T follicular helper cell (primary cell): ENCODE measurements around the gene BTNL2.
A peak's percentile ranks its signal among the peaks of the same experiment; 100 is the strongest.

Source experiments
- DNase-seq: peaks from one replicate; pipeline ENCODE4 v3.0.0-alpha.2; 2020; ENCODE audit warnings: low read depth

Gene BTNL2

GRCh38 chr6:32413427-32414047, 6.6 kb upstream of the BTNL2 start:
- peak; percentile 77 for DNase-seq

GRCh38 chr6:32411566-32412327, 4.8 kb upstream of the BTNL2 start:
- no peak for DNase-seq

- DNase-seq: no peak
These were observed 3.9 kb upstream of the BTNL2 start for GRCh38 chr6:32410906-32411305.

- DNase-seq: no peak
These were observed 784 bp downstream of the BTNL2 start for GRCh38 chr6:32406197-32406596.

GRCh38 chr6:32405656-32406055, 1.3 kb downstream of the BTNL2 start:
- no peak for DNase-seq

- DNase-seq: no peak
These were observed 4.2 kb downstream of the BTNL2 start for GRCh38 chr6:32402812-32403211.

- no peak for DNase-seq
These were observed 5.6 kb downstream of the BTNL2 start for GRCh38 chr6:32401284-32401963.

- DNase-seq: no peak
These were observed 9.6 kb downstream of the BTNL2 start for GRCh38 chr6:32397252-32397920.

- no peak for DNase-seq
These were observed 11.0 kb downstream of the BTNL2 start for GRCh38 chr6:32396028-32396427.

GRCh38 chr6:32393665-32394420, 13.1 kb downstream of the BTNL2 start:
- DNase-seq: no peak

GRCh38 chr6:32391505-32391904, 15.5 kb downstream of the BTNL2 start:
- DNase-seq: no peak

- no peak for DNase-seq
These were observed 19.2 kb downstream of the BTNL2 start for GRCh38 chr6:32387589-32388340.

GRCh38 chr6:32386040-32386439, 20.9 kb downstream of the BTNL2 start:
- no peak for DNase-seq

- no peak for DNase-seq
These were observed 24.1 kb downstream of the BTNL2 start for GRCh38 chr6:32382757-32383420.

GRCh38 chr6:32379545-32379944, 27.4 kb downstream of the BTNL2 start:
- DNase-seq: no peak

- no peak for DNase-seq
These were observed 31.0 kb downstream of the BTNL2 start for GRCh38 chr6:32375739-32376529.

- DNase-seq: no peak
These were observed 35.2 kb downstream of the BTNL2 start, which contains the start of gene TSBP1 for GRCh38 chr6:32371803-32372202. Gene TSBP1, minus strand, starts transcription at chr6:32371903. Its CDS starts 197 bp downstream, at chr6:32371706.

- DNase-seq: no peak
These were observed 35.8 kb downstream of the BTNL2 start for GRCh38 chr6:32371229-32371628.

- no peak for DNase-seq
These were observed 36.5 kb downstream of the BTNL2 start for GRCh38 chr6:32370505-32370904.

GRCh38 chr6:32369660-32370059, 37.3 kb downstream of the BTNL2 start:
- no peak for DNase-seq
